ENCODE measurements around the gene KBTBD13.

KBTBD13 gene

DNA sequence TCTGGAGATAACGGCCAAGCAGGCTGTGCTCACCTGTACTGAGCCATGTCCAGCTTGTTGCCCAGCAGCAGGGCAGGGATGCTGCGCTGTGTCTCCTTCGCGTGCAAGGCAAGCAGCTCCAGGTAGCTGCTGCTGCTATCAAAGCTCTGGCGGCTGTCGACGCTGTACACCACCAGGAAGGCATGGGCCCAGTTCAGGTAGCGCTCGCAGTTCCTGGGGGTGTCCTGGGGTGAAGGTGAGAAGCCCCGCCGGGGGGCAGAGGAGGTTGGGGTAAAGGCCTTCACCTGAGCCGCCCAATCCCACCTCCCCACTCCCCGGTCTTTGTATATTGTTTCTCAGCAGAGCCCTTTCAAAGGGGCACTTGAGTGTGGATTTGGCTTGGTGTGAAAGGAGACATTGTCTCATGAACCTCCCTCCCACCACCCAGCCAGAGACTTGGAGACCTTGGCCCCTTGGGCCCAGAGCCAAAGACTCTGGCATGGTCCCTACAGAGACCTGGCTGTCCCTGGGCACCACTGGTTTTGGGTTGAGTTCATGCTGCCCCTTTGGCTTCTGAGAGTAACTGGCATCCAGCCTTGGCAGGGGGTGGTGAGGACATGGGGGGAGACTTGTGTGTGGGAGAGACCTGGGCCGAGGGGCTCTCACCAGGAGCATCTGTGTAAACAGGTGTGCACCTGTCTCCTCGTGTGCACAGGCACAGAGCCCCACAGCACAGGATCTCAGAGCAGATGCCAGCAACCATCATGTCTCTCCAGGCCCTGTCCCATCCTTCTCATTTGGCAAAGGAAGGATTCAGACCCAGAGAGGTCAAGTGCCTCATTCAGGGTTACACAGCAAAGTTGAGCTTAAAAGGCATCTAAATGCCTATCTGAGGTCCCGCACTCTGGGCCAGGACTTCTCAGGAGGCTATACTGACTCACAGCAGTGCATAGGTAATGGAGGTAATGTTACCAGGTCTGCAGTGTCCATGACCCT lies 17.9 kb upstream of the KBTBD13 start:
- H3K9me3 Mint-ChIP-seq: no peaks in the 10 kb centered on the region
- peak overlapping the region; percentile 22 for H3K27ac Mint-ChIP-seq
- H3K36me3 Mint-ChIP-seq (ENCODE audit: low read depth): peaks cover 46% of the 10 kb centered on the region
- TF ChIP-seq, protein P1, sequence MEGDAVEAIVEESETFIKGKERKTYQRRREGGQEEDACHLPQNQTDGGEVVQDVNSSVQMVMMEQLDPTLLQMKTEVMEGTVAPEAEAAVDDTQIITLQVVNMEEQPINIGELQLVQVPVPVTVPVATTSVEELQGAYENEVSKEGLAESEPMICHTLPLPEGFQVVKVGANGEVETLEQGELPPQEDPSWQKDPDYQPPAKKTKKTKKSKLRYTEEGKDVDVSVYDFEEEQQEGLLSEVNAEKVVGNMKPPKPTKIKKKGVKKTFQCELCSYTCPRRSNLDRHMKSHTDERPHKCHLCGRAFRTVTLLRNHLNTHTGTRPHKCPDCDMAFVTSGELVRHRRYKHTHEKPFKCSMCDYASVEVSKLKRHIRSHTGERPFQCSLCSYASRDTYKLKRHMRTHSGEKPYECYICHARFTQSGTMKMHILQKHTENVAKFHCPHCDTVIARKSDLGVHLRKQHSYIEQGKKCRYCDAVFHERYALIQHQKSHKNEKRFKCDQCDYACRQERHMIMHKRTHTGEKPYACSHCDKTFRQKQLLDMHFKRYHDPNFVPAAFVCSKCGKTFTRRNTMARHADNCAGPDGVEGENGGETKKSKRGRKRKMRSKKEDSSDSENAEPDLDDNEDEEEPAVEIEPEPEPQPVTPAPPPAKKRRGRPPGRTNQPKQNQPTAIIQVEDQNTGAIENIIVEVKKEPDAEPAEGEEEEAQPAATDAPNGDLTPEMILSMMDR (IDR thresholded peaks at IDR 0.05): no peak
- peaks cover 55% of the 10 kb centered on the region for H3K4me1 Mint-ChIP-seq
- peaks cover 3% of the 10 kb centered on the region for H3K27me3 Mint-ChIP-seq (ENCODE audit: low read depth, poor library complexity)
- no peak for DNase-seq
- H3K4me3 Mint-ChIP-seq: no peak overlapping the region

DNA sequence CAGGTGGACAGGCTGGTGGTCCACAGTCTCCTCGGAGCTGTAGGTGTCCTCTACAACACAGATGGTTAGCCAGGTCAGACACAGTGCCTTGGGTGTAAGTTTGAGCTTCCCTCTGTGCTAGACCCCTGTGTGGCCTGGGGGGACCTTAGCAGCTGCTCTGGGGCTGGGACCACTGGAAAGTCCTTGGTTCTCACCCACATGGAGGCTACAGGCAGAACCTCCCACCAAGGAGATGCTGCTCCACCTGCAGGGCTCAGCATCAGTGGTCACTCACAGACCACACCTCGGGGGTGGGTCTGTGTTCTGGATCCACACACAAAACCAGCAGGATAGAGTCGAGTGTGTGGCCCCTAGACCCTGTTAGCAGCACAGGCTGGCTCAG lies 17.2 kb upstream of the KBTBD13 start:
- Mint-ChIP-seq H3K27me3 (ENCODE audit: low read depth, poor library complexity) (peaks cover 3% of the 10 kb centered on the region), H3K36me3 (ENCODE audit: low read depth) (peaks cover 46% of the 10 kb centered on the region), H3K4me1 (peaks cover 52% of the 10 kb centered on the region), H3K4me3 (no peak overlapping the region), H3K9me3 (no peaks in the 10 kb centered on the region), H3K27ac (no peak overlapping the region)
- no peak for DNase-seq
- TF ChIP-seq, protein P1 (IDR thresholded peaks at IDR 0.05): no peak

DNA sequence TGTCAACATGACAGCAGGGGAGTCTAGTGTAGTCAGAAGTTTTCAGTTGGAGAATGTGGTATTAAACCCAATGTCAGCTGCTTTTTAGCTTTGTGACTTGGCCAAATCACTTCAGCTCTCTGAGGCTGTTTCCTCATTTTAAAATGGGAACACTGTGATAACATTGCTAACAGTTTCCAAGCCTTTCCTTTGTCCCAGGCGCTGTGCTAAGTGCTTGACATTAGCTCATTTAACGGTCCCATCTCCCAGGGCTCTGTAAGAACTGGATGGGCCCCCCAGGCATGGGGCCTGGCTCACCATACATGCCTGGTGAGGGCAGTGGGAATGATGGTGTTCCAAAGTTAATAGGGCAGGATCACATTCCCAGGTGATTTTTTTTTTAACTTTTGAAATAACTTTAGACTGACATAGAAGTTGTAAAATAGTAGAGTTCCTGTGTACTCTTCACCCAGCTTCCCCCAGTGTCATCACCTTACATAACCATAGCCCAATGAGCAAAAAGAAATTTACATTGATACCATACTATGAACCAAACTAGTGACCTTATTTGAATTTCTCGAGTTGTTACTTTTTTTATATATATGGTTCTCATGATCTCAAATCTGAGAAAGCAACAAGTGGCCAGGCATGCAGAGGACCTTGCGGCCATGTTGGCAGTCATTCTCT lies 16.5 kb upstream of the KBTBD13 start:
- Mint-ChIP-seq H3K4me1 (peaks cover 50% of the 10 kb centered on the region), H3K27me3 (ENCODE audit: low read depth, poor library complexity) (peaks cover 3% of the 10 kb centered on the region), H3K4me3 (no peak overlapping the region), H3K27ac (no peak overlapping the region), H3K9me3 (no peaks in the 10 kb centered on the region), H3K36me3 (ENCODE audit: low read depth) (peaks cover 46% of the 10 kb centered on the region)
- DNase-seq: no peak
- TF ChIP-seq, protein P1 (IDR thresholded peaks at IDR 0.05): no peak

DNA sequence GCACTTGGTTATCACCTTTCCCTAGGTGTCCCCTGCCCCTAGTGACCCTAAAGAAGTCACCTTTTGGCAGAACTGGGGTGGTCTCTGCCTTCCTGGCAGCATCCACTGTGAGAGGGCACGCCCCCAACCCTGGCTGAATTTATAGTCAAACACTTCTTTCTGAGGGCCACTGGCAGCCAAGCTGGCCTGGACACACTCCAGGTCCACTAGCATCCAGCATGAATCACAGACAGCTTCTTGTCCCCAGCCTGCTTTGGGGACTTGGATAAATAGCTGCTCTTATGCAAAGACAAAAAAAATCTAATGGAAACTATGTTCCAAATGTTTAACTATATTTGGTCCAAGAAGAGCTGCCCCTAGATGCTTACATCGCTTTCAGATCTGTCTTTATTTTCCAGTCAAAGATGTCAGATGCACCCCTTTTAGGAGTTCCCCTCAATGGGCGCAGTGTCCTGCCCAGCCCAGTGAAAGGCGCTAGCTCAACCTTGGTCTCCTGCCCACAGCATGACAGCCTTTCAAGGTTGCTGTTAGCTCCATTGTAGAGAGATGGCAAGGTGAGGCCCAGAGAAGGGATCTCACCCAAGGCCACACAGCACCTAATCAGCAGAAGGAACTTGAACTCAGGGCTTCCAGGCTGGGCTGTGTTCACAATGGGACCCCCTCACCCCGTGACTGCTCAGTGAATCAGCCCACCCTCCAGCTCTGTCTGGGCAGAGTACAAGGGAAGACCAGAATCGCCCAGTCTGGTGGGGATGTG lies 15.7 kb upstream of the KBTBD13 start:
- no peak overlapping the region for H3K4me3 Mint-ChIP-seq
- no peak for DNase-seq
- no peak overlapping the region for H3K27ac Mint-ChIP-seq

DNA sequence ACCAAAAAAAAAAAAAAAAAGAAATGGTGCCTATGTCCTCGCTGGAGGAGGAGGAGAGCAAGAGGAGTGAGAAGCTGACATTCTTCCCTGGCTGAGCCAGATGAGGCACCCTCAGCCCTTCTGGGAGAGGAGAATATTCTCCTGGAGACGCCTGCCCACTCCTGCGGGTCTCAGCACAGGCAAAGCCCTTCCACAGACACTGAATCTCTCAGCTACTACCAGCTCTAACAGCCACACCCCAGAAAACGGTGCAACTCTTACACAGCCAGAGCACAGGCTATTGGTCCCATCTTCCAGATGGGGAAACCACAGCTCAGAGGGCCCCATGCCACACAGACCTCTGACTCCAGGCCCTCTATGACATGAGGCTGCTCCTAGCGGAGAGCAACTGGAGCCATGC lies 14.5 kb upstream of the KBTBD13 start:
- DNase-seq: no peak
- Mint-ChIP-seq H3K4me1 (peaks cover 52% of the 10 kb centered on the region), H3K36me3 (ENCODE audit: low read depth) (peaks cover 34% of the 10 kb centered on the region), H3K9me3 (no peaks in the 10 kb centered on the region), H3K27me3 (ENCODE audit: low read depth, poor library complexity) (peaks cover 3% of the 10 kb centered on the region), H3K4me3 (no peak overlapping the region), H3K27ac (no peak overlapping the region)
- TF ChIP-seq, protein P1 (IDR thresholded peaks at IDR 0.05): no peak

More for the DNA sequence above, 15.7 kb upstream of the KBTBD13 start:
- no peaks in the 10 kb centered on the region for H3K9me3 Mint-ChIP-seq
- H3K36me3 Mint-ChIP-seq (ENCODE audit: low read depth): peaks cover 45% of the 10 kb centered on the region
- TF ChIP-seq, protein P1 (IDR thresholded peaks at IDR 0.05): no peak
- H3K4me1 Mint-ChIP-seq: peaks cover 52% of the 10 kb centered on the region
- H3K27me3 Mint-ChIP-seq (ENCODE audit: low read depth, poor library complexity): peaks cover 3% of the 10 kb centered on the region

Data from nephron progenitor cell (in vitro differentiated cells).